Activated CD4-positive, alpha-beta T cell treated with anti-CD3 and anti-CD28 coated beads for 36 hours (primary cell): Measurements from ENCODE around the gene CD74. TPM values are rescaled to one million over a fixed set of nuclear protein-coding genes. Genes with fewer than 3 reads are reported as not detected.

Experiments
- ATAC-seq: fragments of 200-7000 bp; cut with Tn5 transposase; one replicate; pipeline ENCODE4 v1.10.0; 2021; ENCODE audit warnings: mild to moderate bottlenecking, moderate library complexity
- CTCF ChIA-PET: fragments of 350-600 bp; sonication (Branson Sonifier 250); formaldehyde crosslinking; loops from one replicate; lab custom pipeline; 2021; ENCODE audit warnings: antibody characterized with exemption; lab: Charles Lee
- POLR2A ChIA-PET: fragments of 350-600 bp; sonication (Branson Sonifier 250); formaldehyde crosslinking; loops from one replicate; lab custom pipeline; 2021; ENCODE audit warnings: antibody characterized with exemption, inconsistent platforms; lab: Charles Lee
- DNase-seq: peaks from one replicate; pipeline ENCODE4 v3.0.0-alpha.2; 2020
- H3K27ac Mint-ChIP-seq: one replicate; pipeline ENCODE4 v1.8.0; 2021; ENCODE audit warnings: mixed read lengths
- H3K27me3 Mint-ChIP-seq: one replicate; pipeline ENCODE4 v1.8.0; 2021; ENCODE audit warnings: mixed read lengths
- H3K36me3 Mint-ChIP-seq: one replicate; pipeline ENCODE4 v1.8.0; 2021; ENCODE audit warnings: low read depth, mixed read lengths
- H3K4me1 Mint-ChIP-seq: one replicate; pipeline ENCODE4 v1.8.0; 2021; ENCODE audit warnings: mixed read lengths
- H3K4me3 Mint-ChIP-seq: one replicate; pipeline ENCODE4 v1.8.0; 2021; ENCODE audit warnings: mild to moderate bottlenecking, moderate library complexity, mixed read lengths
- H3K9me3 Mint-ChIP-seq: one replicate; pipeline ENCODE4 v1.8.0; 2021; ENCODE audit warnings: low read depth, mixed read lengths
- intact Hi-C, 2 experiments: fragments of 100-400 bp; cut with DNase I in 1 of 2; cut with micrococcal nuclease in 1 of 2; formaldehyde crosslinking; loops; one replicate each; pipeline versions ENCODE4 v1.14.2 to v1.15.1; 2022 to 2024; cut with DNase I, micrococcal nuclease
- total RNA-seq, 2 experiments: library from RNA; stranded (reverse); gene quantifications; one replicate each; pipeline ENCODE4 v1.2.3, GENCODE V29; 2021

CD74 gene
- total RNA-seq, 2 experiments from 2014 or later: 217 to 290 TPM

DNA sequence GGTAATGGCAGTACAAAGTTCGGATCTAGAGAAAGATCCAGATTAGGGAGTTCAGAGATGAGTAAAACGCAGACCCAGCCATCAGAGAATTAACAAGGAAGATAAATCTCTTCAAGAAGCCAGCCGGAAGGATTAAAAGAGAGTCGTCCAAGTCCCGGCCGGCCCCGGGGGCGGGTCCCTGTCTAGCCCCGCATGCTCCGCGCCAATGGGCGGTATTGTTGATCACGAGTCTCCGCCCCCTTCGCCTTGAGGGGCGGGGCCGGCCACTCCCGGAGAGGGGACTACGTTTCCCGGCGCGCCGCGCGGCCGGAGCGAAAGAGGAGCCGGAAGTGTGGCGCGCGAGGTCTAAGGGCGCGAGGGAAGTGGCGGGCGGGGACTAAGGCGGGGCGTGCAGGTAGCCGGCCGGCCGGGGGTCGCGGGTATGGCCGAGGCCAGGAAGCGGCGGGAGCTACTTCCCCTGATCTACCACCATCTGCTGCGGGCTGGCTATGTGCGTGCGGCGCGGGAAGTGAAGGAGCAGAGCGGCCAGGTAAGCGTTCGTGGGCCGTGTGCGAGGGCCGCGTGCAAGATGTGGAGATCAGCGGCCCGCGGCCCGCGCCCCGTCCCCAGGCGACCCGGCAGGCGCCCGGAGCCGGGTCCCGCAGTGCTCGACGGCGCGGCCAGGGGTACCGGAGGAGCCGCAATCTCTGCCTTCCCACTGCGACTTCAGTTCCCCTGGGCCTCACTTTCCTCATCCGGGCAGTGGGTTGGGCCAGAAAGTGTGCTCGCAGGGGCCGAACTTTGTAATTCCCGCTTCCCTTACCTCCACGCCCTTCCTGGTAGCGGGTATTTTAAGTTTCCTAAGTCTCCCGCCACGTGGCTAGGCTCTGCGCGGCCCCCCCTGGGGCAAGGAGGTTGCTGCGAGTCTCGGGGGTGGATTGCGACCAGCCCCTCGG, 55.1 kb downstream of the CD74 start, which contains the start of gene TCOF1:
TSS of gene TCOF1 (plus strand) at position 372 of the 935 bp plus-strand sequence. CDS start at position 422, 50 bp downstream.
- Mint-ChIP-seq H3K4me1 (peaks cover 43% of the 10 kb centered on the region), H3K4me3 (peak within 1 kb of the TSS; percentile 87), H3K9me3 (no peaks in the 10 kb centered on the region), H3K27me3 (no peaks in the 10 kb centered on the region), H3K27ac (peak within 1 kb of the TSS; percentile 90), H3K36me3 (peaks cover 36% of the 10 kb centered on the region)
- POLR2A ChIA-PET: interaction anchor here (0.7 kb wide), 1 partner anchor 24 kb away, joined by 3 read pairs; no protein-coding TSS in a partner anchor
- ATAC-seq: peak; percentile 99
- DNase-seq: peak; percentile 99
- intact Hi-C loops: loop anchor here (1.0 to 5.0 kb wide), 16 partner anchors 55 to 1414 kb away; partner anchors contain the start of genes CD74 (in 2 of the 2), HMGXB3 (in 2 of the 2), TIGD6 (in 2 of the 2) and G3BP1 (in 1 of the 2)
- CTCF ChIA-PET: interaction anchor here (0.6 to 1.5 kb wide), 3 partner anchors 41 to 125 kb away, joined by 3 read pairs; no protein-coding TSS in a partner anchor

DNA sequence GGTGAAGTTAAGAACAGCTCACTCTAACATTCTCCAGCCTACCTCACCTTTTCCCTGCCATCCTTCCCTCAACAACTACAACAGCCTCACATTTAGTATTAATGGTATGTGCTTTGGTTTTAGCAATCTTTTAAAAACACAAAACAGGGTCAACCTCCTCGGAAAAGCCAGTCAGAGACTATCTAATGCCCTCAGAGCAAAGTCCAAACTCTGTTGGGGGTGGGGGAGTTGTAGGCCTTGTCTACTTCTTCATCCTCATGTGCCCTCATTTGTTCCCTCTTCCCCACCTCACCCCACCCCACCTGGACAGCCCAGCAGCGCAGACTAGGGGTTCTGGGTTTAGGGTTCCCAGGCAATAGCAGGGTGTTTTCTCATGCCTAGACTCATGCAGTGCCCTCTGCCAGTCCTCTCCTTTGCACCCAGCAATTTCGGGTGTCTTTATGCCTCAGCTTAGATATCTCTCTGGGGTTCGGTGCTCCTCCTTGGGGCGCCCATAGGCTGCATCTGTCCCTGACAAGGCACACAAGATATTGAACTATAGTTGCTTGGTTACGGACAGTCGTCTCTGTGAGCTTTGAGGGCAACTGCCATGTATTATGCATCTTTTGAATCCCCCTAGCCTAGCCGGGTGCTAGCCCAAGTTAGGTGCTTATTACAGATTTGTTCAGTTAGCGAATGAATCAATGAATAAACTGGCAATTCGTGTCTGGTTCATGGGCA, 56.0 kb downstream of the CD74 start:
- DNase-seq (no peak), ATAC-seq (no peak)
- ChIA-PET CTCF (interaction anchor here (0.5 to 1.5 kb wide), 2 partner anchors 94 to 181 kb away, joined by 3 read pairs; no protein-coding TSS in a partner anchor), POLR2A (interaction anchor here (0.7 kb wide), 1 partner anchor 1973 kb away, joined by 3 read pairs; no protein-coding TSS in a partner anchor)
- no peaks in the 10 kb centered on the region for H3K27me3 Mint-ChIP-seq
- peaks cover 31% of the 10 kb centered on the region for H3K36me3 Mint-ChIP-seq
- intact Hi-C loops: loop anchor here (1.0 to 5.0 kb wide), 15 partner anchors 56 to 1415 kb away; partner anchors contain the start of genes CD74 (in 2 of the 2), HMGXB3 (in 2 of the 2), TIGD6 (in 2 of the 2) and G3BP1 (in 1 of the 2)
- peaks cover 35% of the 10 kb centered on the region for H3K4me1 Mint-ChIP-seq
- H3K9me3 Mint-ChIP-seq: no peaks in the 10 kb centered on the region
- H3K27ac Mint-ChIP-seq: peak overlapping the region; percentile 86
- peak overlapping the region; percentile 87 for H3K4me3 Mint-ChIP-seq

DNA sequence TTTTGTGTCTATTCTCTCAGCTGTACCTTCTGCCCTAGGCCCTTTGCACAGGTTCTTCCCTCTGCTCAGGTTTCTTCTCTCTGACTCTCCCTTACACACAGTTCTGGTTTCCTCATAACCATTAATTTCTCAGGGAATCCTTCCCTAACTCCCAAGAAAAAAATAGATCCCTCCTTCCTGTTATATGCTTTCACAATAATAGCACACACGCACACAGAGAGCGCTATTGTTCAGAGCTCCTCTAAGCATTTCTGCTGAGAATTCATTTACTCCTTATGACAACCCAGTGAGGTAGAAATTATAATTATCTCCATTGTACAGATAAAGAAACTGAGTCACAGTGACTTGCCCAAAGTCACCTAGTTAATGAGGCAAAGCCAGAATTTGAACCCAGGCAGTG, 56.9 kb downstream of the CD74 start:
- Mint-ChIP-seq H3K9me3 (no peaks in the 10 kb centered on the region), H3K27me3 (no peaks in the 10 kb centered on the region), H3K27ac (no peak overlapping the region), H3K36me3 (peaks cover 22% of the 10 kb centered on the region), H3K4me1 (peaks cover 31% of the 10 kb centered on the region), H3K4me3 (no peak overlapping the region)
- CTCF ChIA-PET: no interaction called here
- DNase-seq: no peak
- intact Hi-C loops: loop anchor here (2.0 to 5.0 kb wide), 6 partner anchors 57 to 1008 kb away; partner anchors contain the start of genes CD74 (in 1 of the 2), GM2A (in 1 of the 2), GRPEL2 (in 1 of the 2) and HMGXB3 (in 1 of the 2)
- POLR2A ChIA-PET: no interaction called here
- no peak for ATAC-seq

DNA sequence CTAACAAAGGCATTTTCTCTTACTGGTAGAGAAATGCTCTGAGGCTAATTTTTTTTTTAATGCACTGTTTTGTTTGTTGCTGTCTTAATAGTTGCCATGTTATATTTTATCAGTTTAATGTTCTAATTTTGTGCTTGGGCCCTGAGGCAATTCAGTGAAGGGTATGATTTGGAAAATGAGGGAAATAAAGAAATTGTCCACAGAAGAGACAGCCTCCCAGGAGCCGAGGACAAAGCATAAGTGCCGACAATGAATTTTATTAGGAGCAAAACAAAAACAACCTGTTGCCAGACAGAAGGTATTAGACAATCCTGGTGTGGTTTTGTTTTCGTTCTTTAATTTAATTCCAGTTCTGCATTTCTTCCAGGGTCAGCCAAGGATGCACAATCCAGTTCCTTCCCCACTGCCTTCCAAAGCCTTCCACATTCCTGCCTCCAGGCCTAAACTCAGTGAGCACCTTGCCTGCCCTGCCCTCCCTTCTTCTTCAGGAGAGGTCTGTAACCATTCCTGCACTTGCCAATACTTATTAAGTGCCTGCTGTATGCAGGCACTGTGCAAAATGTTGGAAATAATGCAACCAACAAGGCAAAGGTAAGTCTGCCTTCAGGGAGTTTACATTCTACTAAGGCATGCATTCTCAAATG, 59.6 kb downstream of the CD74 start:
- Mint-ChIP-seq H3K27ac (no peak overlapping the region), H3K9me3 (no peaks in the 10 kb centered on the region), H3K27me3 (no peaks in the 10 kb centered on the region), H3K36me3 (peaks cover 3% of the 10 kb centered on the region), H3K4me3 (no peak overlapping the region), H3K4me1 (peaks cover 14% of the 10 kb centered on the region)
- ChIA-PET CTCF (no interaction called here), POLR2A (no interaction called here)
- ATAC-seq: no peak
- no peak for DNase-seq
- intact Hi-C loops: loop anchor here in 1 of 2 experiments (5.0 kb wide), 1 partner anchor 191 kb away; no protein-coding TSS in a partner anchor

DNA sequence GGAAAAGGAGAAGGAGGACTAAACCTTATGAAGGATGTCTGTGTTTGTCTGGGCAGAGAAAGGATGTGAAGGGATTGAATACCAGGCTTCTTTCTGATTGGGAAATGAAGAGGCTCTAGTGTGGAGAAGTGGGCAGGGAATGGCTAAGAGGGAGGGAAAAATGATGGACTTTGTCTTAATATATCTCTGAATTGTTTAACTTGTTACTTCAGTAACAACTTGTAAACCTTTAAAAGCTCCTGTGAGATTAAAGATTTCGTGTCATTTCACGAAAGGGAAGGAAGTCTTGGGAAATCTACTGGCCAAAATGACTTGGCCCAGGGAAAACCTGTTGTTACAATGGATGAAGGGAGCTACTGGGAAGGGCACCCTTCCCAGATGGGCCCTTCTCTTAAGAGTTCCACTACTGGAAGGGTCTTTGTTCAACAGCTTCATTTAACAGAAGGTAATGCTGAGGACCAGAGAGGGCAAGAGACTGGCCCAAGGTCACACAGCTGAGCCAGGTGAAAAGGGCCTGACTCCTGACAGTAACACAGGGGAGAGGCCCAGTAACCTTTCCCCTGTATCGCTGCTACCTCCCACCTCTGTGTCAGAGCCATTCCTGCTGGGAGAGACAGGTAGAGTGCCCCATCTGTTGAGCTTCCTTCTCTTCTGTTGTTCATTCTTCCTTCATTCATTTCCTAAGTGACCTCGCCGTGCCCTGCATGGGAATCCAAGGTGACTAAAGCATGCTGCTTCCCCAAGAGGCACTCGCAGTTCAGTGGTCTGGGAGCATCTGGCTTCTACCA, 60.3 kb downstream of the CD74 start:
- H3K36me3 Mint-ChIP-seq: no peaks in the 10 kb centered on the region
- H3K4me1 Mint-ChIP-seq: peaks cover 14% of the 10 kb centered on the region
- no peak overlapping the region for H3K4me3 Mint-ChIP-seq
- intact Hi-C loops: loop anchor here in 1 of 2 experiments (5.0 kb wide), 1 partner anchor 190 kb away; no protein-coding TSS in a partner anchor
- no peak overlapping the region for H3K27ac Mint-ChIP-seq
- POLR2A ChIA-PET: interaction anchor here (0.7 kb wide), 1 partner anchor 15 kb away, joined by 6 read pairs; no protein-coding TSS in a partner anchor
- ATAC-seq: no peak
- no peaks in the 10 kb centered on the region for H3K9me3 Mint-ChIP-seq
- CTCF ChIA-PET: interaction anchor here (0.6 kb wide), 1 partner anchor 801 kb away, joined by 3 read pairs; no protein-coding TSS in a partner anchor
- no peak for DNase-seq
- no peaks in the 10 kb centered on the region for H3K27me3 Mint-ChIP-seq

Other genes starting within 250 kb of the CD74 start
- not detected for gene CDX1, start 246.1 kb downstream of the CD74 start, total RNA-seq
- not detected for gene SLC6A7, start 222.8 kb downstream of the CD74 start, total RNA-seq
- not detected for gene CAMK2A, start 123.1 kb downstream of the CD74 start, total RNA-seq
- not detected for gene ARSI, start 110.0 kb downstream of the CD74 start, total RNA-seq
- gene TCOF1, start 55.2 kb downstream of the CD74 start, total RNA-seq: 100 to 1,000 TPM; 113 to 145 TPM
- gene RPS14, start 36.8 kb upstream of the CD74 start, total RNA-seq: 1,000 to 10,000 TPM; 2,270 to 3,312 TPM
- 1 to 10 TPM; 5.1 to 5.5 TPM for gene NDST1, start 95.2 kb upstream of the CD74 start, total RNA-seq
- gene SYNPO, start 227.8 kb upstream of the CD74 start, total RNA-seq: under 1 TPM; 0.11 to 0.14 TPM
- under 1 TPM; 0.30 to 0.32 TPM for gene MYOZ3, start 248.3 kb upstream of the CD74 start, total RNA-seq